AG04449 (cell line): ENCODE results near the gene UGT3A2.

ENCODE experiments used
- CTCF ChIA-PET: fragments of 350-600 bp; formaldehyde crosslinking; extraction: SDS; loops from one replicate; lab custom pipeline; 2021; ENCODE audit warnings: antibody characterized with exemption; lab: Yijun Ruan, JAX
- POLR2A ChIA-PET: fragments of 400-600, 350-600 bp; formaldehyde crosslinking; extraction: SDS; loops from one replicate; lab custom pipeline; 2020; ENCODE audit warnings: antibody characterized with exemption, inconsistent platforms; lab: Yijun Ruan, JAX
- DNase-seq: peaks from one replicate; pipeline ENCODE4 v3.0.0-alpha.2; 2010; ENCODE audit warnings: low read depth, low spot score
- H3K4me3 ChIP-seq: 2 replicates; pipeline ENCODE4 v1.5.1; 2011; ENCODE audit warnings: low read depth, mild to moderate bottlenecking, control low read depth, low read length
- CTCF ChIP-seq: IDR thresholded peaks from one replicate; pipeline ENCODE4 v1.5.1; 2011; ENCODE audit warnings: mild to moderate bottlenecking, moderate library complexity, low read length, control low read depth, inconsistent platforms; ENCODE audit not compliant: insufficient read depth; ENCODE audit errors: missing control alignments

The UGT3A2 gene

DNA sequence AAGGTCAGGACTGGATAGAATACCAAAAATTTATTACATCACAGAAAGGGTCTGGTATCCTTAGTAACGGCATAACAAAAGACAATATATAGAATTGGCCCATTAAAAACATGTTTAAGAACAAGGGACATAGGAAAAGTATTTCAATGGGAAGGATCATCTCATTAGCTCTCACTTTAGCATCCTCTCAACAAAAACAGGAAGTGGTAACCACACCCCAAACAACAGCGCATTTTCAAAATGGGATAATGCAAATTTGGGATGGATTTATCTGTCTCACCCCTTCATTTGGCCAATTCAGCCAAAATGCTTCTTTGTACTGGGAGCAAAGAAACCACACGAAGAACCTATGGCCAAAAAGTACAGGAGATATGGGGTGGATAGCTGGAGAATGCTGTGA lies 65.7 kb downstream of the UGT3A2 start:
- TF ChIP-seq CTCF = no peak
- ChIA-PET CTCF (interaction anchor here (1.7 kb wide), 1 partner anchor 12 kb away, joined by 4 read pairs; no protein-coding TSS in a partner anchor), POLR2A (no interaction called here)
- DNase-seq = no peak
- H3K4me3 ChIP-seq = no peak overlapping the region

DNA sequence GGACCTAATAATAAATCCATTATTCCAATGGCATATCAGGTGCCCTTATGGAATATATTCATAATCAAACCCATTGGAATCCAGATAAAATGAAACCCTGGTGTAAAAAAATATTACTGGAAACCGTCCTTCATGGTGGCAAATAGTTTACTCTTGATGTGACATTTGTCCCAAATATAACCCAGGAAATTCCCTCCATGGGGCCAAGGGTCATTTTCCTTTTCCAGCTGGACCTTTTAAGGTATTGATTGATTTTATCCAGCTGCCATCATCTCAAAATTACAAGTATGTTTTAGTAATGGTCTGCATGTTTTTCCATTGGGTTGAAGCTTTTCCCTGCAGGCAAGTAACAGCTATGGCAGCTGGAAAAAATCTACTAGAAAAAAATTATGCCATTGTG lies 67.1 kb downstream of the UGT3A2 start:
- CTCF ChIA-PET = no interaction called here
- no peak overlapping the region for H3K4me3 ChIP-seq
- DNase-seq = no peak
- POLR2A ChIA-PET = no interaction called here
- no peak for TF ChIP-seq CTCF

- CTCF ChIA-PET = no interaction called here
- TF ChIP-seq CTCF = no peak
- no peak for DNase-seq
- no peak overlapping the region for H3K4me3 ChIP-seq
- POLR2A ChIA-PET = no interaction called here
Measured at GRCh38 chr5:35996076-35996475, 70.6 kb downstream of the UGT3A2 start.

GRCh38 chr5:35990941-35991611 lies 75.6 kb downstream of the UGT3A2 start, which contains the start of gene UGT3A1:
Gene UGT3A1 (minus strand): TSS chr5:35991390. CDS start chr5:35991240, 150 bp downstream.
- no peak for TF ChIP-seq CTCF
- ChIA-PET CTCF (no interaction called here), POLR2A (no interaction called here)
- no peak within 1 kb of the TSS for H3K4me3 ChIP-seq
- no peak for DNase-seq

- no peak overlapping the region for H3K4me3 ChIP-seq
- ChIA-PET POLR2A (no interaction called here), CTCF (no interaction called here)
- TF ChIP-seq CTCF = no peak
- DNase-seq = no peak
Measured at GRCh38 chr5:35990520-35990919, 76.2 kb downstream of the UGT3A2 start.

DNA sequence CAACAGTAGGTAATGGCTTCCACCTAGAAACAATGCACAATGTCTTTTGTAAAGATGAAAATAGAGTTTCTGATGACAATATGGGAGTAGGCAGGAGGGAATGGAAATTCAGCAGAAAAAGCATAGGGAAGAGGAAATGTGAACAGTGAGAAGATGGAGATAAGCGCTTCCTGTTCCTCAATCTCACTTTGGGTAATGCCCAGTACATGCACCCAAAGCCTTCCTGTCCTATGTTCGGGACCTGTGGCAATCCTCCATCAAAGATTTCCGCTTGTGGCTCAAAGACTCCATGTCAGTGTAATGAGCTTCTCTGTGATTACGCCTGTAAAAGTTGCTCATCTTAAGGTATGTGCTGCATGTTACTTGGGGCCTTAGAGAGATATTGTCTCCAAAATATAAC lies 78.2 kb downstream of the UGT3A2 start:
- CTCF ChIA-PET = interaction anchor here (1.4 kb wide), 1 partner anchor 13 kb away, joined by 4 read pairs; no protein-coding TSS in a partner anchor
- POLR2A ChIA-PET = no interaction called here
- no peak for TF ChIP-seq CTCF
- DNase-seq = no peak
- H3K4me3 ChIP-seq = no peak overlapping the region
